ENCODE data around the gene ADAP1.

Gene ADAP1

GRCh38 chr7:922334-923107, 32.0 kb downstream of the ADAP1 start:
- TF ChIP-seq CTCF (IDR thresholded peaks at IDR 0.05; ENCODE audit: extremely low read depth, missing control alignments), result no peak
- no peak for DNase-seq (ENCODE audit: low spot score)

GRCh38 chr7:921581-922333, 32.7 kb downstream of the ADAP1 start:
- DNase-seq (ENCODE audit: low spot score), result no peak
- TF ChIP-seq CTCF (IDR thresholded peaks at IDR 0.05; ENCODE audit: extremely low read depth, missing control alignments), result no peak

- no peak for TF ChIP-seq CTCF (IDR thresholded peaks at IDR 0.05; ENCODE audit: extremely low read depth, missing control alignments)
- no peak for DNase-seq (ENCODE audit: low spot score)
These were observed 33.4 kb downstream of the ADAP1 start for GRCh38 chr7:921071-921461.

- DNase-seq (ENCODE audit: low spot score), result no peak
- no peak for TF ChIP-seq CTCF (IDR thresholded peaks at IDR 0.05; ENCODE audit: extremely low read depth, missing control alignments)
These were observed 34.0 kb downstream of the ADAP1 start for GRCh38 chr7:920351-921070.

- no peak for TF ChIP-seq CTCF (IDR thresholded peaks at IDR 0.05; ENCODE audit: extremely low read depth, missing control alignments)
- DNase-seq (ENCODE audit: low spot score), result no peak
These were observed 34.5 kb downstream of the ADAP1 start for GRCh38 chr7:919924-920341.

- TF ChIP-seq CTCF (IDR thresholded peaks at IDR 0.05; ENCODE audit: extremely low read depth, missing control alignments), result no peak
- DNase-seq (ENCODE audit: low spot score), result no peak
These were observed 35.4 kb downstream of the ADAP1 start for GRCh38 chr7:919114-919442.
